ENCODE results near the gene ANO3.
"Not testable (repeated sequence)": the region's sequence is repeated elsewhere in the genome, so short reads cannot be mapped to it uniquely, and the experiment has no call there.

The ANO3 gene

GRCh38 chr11:26572770-26573402 is 241.0 kb downstream of the ANO3 start:
- no peak for DNase-seq (ENCODE audit: low read depth in 3 of 3)

- no peak for DNase-seq (ENCODE audit: low read depth in 3 of 3)
Measured at GRCh38 chr11:26573896-26574295, 242.0 kb downstream of the ANO3 start.

GRCh38 chr11:26575946-26576345 is 244.0 kb downstream of the ANO3 start:
- DNase-seq (ENCODE audit: low read depth in 3 of 3) = no peak

- no peak for DNase-seq (ENCODE audit: low read depth in 3 of 3)
Measured at GRCh38 chr11:26578998-26579661, 247.2 kb downstream of the ANO3 start.

GRCh38 chr11:26579683-26580082 is 247.8 kb downstream of the ANO3 start:
- no peak for DNase-seq (ENCODE audit: low read depth in 3 of 3)

- DNase-seq (ENCODE audit: low read depth in 3 of 3) = no peak
Measured at GRCh38 chr11:26580929-26581328, 249.0 kb downstream of the ANO3 start.

GRCh38 chr11:26583550-26583949 is 251.6 kb downstream of the ANO3 start:
- no peak for DNase-seq (ENCODE audit: low read depth in 3 of 3)

GRCh38 chr11:26584818-26585217 is 252.9 kb downstream of the ANO3 start:
- DNase-seq (ENCODE audit: low read depth in 3 of 3) = no peak

GRCh38 chr11:26587073-26587472 is 255.1 kb downstream of the ANO3 start:
- no peak for DNase-seq (ENCODE audit: low read depth in 3 of 3)

GRCh38 chr11:26593691-26594090 is 261.8 kb downstream of the ANO3 start:
- no peak for DNase-seq (ENCODE audit: low read depth in 3 of 3)

- DNase-seq (ENCODE audit: low read depth in 3 of 3) = not testable (repeated sequence)
Measured at GRCh38 chr11:26595207-26595865, 263.4 kb downstream of the ANO3 start.

- DNase-seq (ENCODE audit: low read depth in 3 of 3) = not testable (repeated sequence)
Measured at GRCh38 chr11:26597049-26597689, 265.2 kb downstream of the ANO3 start.

- DNase-seq (ENCODE audit: low read depth in 3 of 3) = no peak
Measured at GRCh38 chr11:26597899-26598298, 266.0 kb downstream of the ANO3 start.

- DNase-seq (ENCODE audit: low read depth in 3 of 3) = no peak
Measured at GRCh38 chr11:26599425-26599824, 267.5 kb downstream of the ANO3 start.

GRCh38 chr11:26599876-26600434 is 268.0 kb downstream of the ANO3 start:
- DNase-seq (ENCODE audit: low read depth in 3 of 3) = no peak

GRCh38 chr11:26607725-26608506 is 276.0 kb downstream of the ANO3 start:
- no peak for DNase-seq (ENCODE audit: low read depth in 3 of 3)

GRCh38 chr11:26608507-26609146 is 276.7 kb downstream of the ANO3 start:
- no peak for DNase-seq (ENCODE audit: low read depth in 3 of 3)

GRCh38 chr11:26613759-26614158 is 281.8 kb downstream of the ANO3 start:
- DNase-seq (ENCODE audit: low read depth in 3 of 3) = no peak

GRCh38 chr11:26618441-26618840 is 286.5 kb downstream of the ANO3 start:
- DNase-seq (ENCODE audit: low read depth in 3 of 3) = no peak

GRCh38 chr11:26620282-26621045 is 288.5 kb downstream of the ANO3 start:
- no peak for DNase-seq (ENCODE audit: low read depth in 3 of 3)

Data from stimulated activated CD4-positive, alpha-beta T cell treated with anti-CD3 and anti-CD28 coated beads, TNF-alpha, amount 100 ng/mL, for 24 hours (primary cell).